OCI-LY1 (cell line): Measurements from ENCODE around the gene WTAP.
"Not testable (repeated sequence)": the region's sequence is repeated elsewhere in the genome, so short reads cannot be mapped to it uniquely, and the experiment has no call there.

Experiments
- EZH2 ChIP-seq: fragments of 200-600 bp; sonication (generic), shearing (Covaris generic); IDR thresholded peaks from 2 replicates; pipeline ENCODE4 v1.8.0; 2017; ENCODE audit warnings: borderline replicate concordance, mixed run types, mild to moderate bottlenecking, antibody characterized with exemption, low read length, moderate library complexity, mixed read lengths
- TF ChIP-seq, protein P1 (sequence below): fragments of 200-600 bp; sonication (generic), shearing (Covaris generic); IDR thresholded peaks from 2 replicates; pipeline ENCODE4 v1.5.1; 2017; ENCODE audit warnings: mild to moderate bottlenecking, antibody characterized with exemption, low read length, moderate library complexity, mixed read lengths

DNA sequence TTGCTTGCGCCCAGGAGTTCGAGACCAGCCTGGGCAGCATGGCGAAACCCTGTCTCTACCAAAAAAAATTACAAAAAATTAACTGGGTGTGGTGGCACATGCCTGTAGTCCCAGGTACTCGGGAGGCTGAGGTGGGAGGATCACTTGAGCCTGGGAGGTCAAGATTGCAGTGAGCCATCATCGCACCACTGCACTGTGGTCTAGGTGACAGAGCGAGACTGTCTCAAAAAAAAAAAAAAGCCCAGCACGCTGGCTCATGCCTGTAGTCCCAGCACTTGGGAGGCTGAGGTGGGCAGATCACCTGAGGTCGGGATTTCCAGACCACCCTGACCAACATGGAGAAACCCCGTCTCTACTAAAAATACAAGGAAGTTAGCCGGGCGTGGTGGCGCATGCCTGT, 6.1 kb downstream of the WTAP start:
- TF ChIP-seq, protein P1, sequence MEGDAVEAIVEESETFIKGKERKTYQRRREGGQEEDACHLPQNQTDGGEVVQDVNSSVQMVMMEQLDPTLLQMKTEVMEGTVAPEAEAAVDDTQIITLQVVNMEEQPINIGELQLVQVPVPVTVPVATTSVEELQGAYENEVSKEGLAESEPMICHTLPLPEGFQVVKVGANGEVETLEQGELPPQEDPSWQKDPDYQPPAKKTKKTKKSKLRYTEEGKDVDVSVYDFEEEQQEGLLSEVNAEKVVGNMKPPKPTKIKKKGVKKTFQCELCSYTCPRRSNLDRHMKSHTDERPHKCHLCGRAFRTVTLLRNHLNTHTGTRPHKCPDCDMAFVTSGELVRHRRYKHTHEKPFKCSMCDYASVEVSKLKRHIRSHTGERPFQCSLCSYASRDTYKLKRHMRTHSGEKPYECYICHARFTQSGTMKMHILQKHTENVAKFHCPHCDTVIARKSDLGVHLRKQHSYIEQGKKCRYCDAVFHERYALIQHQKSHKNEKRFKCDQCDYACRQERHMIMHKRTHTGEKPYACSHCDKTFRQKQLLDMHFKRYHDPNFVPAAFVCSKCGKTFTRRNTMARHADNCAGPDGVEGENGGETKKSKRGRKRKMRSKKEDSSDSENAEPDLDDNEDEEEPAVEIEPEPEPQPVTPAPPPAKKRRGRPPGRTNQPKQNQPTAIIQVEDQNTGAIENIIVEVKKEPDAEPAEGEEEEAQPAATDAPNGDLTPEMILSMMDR, result not testable (repeated sequence)
- TF ChIP-seq EZH2, result not testable (repeated sequence)
